GM21717 (cell line): Measurements from ENCODE around the gene SYNGR1.

ENCODE experiments used
- ATAC-seq: cut with Tn5 transposase; IDR thresholded peaks from one replicate; pipeline ENCODE4 v1.9.1; 2021; ENCODE audit warnings: mild to moderate bottlenecking, moderate library complexity; ENCODE audit not compliant: unreplicated experiment

The SYNGR1 gene

GRCh38 chr22:39349967-39350726 lies at the start of gene SYNGR1:
Gene SYNGR1, plus strand, starts transcription at chr22:39349991. Its CDS starts 20 bp downstream, at chr22:39350011.
- no peak for ATAC-seq

DNA sequence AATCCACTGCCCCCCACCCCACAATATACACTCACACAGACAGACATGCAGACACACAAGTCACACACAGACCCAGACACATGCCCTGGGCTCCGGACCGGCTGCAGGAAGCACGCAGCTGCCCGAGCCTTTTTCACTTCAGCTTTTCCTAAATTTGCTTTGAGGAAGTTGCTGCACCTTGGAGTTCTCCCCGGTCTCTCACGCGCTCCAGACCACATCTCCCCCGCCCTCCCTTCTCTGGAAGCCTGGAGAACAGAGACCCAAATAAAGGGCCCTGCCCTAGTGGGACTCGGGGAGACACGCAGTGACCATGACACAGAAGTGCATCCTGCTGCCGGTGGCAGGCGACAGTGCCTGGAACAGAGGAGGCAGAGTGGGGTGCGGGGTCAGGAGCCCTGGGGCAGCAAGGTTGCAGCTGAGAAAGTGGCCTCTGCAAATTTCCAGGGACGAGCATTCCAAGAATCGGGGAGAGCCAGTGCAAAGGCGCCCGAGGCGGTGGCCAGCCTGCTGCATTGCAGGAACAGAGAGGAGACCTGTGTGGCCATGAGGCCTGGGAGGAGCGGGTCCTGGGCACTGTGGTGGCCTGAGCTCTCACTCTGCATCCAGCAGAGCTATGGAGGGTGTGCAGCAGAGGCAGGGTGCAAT lies 49.5 kb upstream of the SYNGR1 start:
- no peak for ATAC-seq

- no peak for ATAC-seq
These were observed 48.7 kb upstream of the SYNGR1 start for GRCh38 chr22:39301108-39301507.

DNA sequence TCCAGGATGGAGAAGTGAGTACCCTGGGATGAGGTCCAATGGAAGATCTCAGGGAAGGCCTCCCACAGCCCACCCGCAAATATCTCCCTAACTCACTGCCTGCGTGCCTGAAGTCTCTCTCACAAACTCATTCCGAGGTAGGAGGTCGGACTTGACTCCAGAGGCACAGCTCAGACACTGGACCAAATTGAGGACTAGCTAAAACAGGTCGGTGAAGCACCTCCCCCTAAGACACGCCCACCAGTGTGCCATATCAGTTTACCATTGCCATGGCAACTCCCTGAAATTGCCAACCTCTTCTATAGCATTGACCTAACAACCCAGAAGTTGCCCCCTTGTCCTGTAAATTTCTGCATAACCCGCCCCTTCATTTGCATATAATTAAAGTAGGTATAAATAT lies 47.9 kb upstream of the SYNGR1 start:
- ATAC-seq: no peak

GRCh38 chr22:39302431-39302960 lies 47.3 kb upstream of the SYNGR1 start:
- ATAC-seq: no peak

DNA sequence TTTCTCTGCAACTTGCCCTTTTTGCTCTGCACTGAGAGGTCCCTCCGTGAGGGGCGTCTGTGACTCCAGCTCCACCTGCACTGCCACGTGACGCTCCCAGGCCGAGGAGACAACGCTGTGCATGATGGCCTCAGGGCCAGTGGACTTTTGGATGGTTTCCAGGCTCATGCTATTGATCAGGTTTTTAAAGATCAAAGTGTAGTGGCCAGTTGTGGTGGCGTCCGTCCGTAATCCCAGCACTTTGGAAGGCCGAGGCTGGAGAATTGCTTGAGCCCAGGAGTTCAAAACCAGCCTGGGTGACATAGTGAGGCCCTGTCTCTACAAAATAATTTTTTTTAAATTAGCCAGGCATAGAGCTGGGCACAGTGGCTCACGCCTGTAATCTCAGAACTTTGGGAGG lies 46.4 kb upstream of the SYNGR1 start:
- ATAC-seq: no peak

DNA sequence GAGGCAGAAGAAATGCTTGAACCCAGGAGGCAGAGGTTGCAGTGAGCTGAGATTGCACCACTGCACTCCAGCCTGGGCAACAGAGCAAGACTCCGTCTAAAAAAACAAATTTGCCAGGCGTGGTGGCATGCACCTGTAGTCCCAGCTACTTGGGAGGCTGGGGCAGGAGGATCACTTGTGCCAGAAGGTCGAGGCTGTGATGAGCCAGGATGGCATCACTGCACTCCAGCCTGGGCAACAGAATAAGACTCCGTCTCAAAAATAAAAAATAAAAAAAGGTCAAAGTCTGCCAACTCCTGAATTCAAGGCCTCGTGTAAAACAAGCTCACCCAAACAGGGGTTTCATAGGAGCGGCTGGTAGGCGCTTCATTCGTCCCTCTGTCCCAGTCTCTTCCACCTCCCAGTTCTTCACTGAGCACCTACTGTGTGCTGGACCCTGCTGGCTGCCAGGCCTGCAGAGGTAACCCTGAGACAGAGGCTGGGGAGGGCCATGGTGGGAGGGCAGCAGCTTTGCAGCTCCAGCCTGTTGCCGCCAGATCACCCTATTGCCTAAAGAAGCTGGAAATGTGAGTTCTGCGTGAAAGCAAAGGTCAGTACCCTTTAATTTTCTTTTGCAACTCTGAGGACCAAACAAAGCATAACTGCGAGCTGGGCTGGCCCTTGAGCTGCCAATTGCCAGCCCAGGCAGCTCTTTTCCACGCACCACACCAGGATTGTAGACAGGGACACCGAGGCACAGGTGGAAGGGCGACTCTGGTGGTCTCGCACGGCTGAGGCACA lies 45.7 kb upstream of the SYNGR1 start:
- no peak for ATAC-seq

DNA sequence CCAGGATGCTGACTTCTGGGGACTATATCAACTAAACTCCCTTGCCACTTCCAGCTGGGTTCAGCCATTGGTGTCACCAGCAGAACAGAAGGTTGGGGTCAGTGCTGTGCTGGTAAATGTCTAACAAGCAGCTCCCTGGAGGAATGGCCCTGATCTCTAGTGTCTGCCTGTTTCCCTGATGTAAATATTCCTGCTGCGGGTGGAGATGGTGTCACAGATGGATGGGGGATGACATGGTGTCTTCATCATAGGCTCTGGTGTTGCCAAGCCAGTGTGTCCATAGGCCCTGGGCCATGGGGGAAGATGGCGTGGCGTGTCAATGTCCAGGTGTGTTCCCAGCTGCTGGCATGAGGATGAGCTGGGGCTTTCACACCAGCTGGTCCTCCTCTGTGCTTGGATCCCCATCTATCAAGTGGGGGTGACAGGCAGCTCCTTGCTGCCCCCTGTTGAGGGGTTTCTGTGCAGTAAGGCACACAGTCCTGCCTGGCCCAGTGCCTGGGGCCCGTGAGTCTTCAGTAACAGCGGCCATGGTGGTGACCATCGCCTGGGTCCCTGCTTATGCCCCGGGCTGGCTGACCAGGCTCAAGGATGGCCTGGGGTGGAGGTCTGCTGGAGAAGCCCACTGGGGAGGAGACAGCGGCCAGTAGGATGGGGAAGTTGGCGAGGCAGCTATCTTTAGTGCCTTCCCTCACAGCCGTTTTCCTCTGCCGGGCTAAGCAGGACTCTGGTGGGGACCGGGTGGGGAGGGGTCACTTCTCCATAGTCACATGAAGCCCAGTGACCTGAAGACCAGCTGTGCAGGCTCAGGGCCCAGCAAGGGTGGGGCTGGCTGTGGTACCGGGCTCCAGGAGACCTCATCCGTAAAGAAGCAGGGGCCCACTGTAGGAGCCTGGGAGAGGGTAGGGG lies 43.1 kb upstream of the SYNGR1 start:
- ATAC-seq: no peak

GRCh38 chr22:39308614-39309363 lies 41.0 kb upstream of the SYNGR1 start:
- ATAC-seq: no peak

- ATAC-seq: no peak
These were observed 40.4 kb upstream of the SYNGR1 start for GRCh38 chr22:39309364-39309861.

GRCh38 chr22:39309881-39310714 lies 39.7 kb upstream of the SYNGR1 start:
- no peak for ATAC-seq

DNA sequence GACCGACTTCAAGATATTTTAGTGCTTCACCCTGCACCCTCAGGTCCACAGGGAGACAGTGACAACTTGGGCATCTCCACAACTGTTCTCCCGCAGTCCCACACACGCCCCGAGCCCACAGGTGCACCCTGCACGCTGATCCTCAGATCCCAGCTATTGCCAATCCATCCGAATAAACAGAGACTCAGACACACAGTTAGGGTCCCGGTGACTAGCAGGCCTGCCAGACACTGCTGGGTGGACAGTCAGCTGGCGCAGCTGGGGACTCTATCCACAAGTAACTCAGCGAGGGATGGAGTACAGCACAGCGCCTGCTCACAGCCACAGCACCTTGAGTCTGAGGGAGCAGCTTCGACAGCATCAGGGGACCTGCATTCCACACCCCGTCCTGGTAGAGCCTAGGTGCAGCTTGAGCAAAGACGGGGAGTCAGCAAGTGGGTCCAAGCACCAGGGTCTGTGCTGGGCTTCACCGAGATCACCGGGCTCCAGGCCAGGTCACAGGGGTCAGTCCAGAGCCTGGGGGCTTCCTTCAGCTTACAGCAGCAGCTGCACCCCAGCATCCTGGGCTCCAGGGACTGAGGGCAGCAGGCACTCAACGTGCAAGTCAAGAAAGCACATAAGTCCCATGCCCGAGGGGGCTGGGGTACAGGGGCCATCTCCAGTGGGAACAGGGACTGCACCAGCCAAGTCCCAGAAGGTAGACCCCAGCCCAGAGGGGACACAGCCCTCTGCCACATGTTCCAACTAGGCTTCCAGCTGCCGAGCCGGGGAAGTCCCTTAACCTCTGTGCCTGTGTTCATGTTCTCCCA lies 38.0 kb upstream of the SYNGR1 start:
- no peak for ATAC-seq

GRCh38 chr22:39312410-39312809 lies 37.4 kb upstream of the SYNGR1 start:
- no peak for ATAC-seq

- ATAC-seq: no peak
These were observed 36.4 kb upstream of the SYNGR1 start for GRCh38 chr22:39313258-39314001.

- no peak for ATAC-seq
These were observed 35.4 kb upstream of the SYNGR1 start for GRCh38 chr22:39314251-39314971.

DNA sequence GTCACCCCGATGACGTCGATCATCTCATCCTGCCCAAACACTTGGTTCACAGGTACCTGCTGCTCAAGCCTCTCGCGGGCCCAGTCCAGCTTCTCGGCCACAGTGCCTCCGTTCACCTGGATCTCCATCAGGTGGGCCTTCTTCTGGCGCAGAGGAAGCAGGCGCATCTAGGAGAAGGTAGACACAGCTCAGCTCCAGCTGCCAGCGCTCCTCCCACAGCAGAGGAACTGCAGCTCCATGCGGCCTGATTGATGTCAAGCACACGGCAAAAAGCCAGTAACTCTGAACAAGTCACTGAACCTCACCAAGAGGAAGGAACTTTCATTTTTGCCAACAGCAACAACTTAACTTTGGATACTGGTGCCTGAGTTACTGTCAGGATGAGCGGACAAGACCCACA lies 34.4 kb upstream of the SYNGR1 start:
- ATAC-seq: no peak
